ENCODE data around the gene PPM1L.

- no peak for TF ChIP-seq POLR2AphosphoS5 (IDR thresholded peaks at IDR 0.05; ENCODE audit: insufficient read depth in 1 of 2, low read depth in 1 of 2)
- TF ChIP-seq, protein P1, sequence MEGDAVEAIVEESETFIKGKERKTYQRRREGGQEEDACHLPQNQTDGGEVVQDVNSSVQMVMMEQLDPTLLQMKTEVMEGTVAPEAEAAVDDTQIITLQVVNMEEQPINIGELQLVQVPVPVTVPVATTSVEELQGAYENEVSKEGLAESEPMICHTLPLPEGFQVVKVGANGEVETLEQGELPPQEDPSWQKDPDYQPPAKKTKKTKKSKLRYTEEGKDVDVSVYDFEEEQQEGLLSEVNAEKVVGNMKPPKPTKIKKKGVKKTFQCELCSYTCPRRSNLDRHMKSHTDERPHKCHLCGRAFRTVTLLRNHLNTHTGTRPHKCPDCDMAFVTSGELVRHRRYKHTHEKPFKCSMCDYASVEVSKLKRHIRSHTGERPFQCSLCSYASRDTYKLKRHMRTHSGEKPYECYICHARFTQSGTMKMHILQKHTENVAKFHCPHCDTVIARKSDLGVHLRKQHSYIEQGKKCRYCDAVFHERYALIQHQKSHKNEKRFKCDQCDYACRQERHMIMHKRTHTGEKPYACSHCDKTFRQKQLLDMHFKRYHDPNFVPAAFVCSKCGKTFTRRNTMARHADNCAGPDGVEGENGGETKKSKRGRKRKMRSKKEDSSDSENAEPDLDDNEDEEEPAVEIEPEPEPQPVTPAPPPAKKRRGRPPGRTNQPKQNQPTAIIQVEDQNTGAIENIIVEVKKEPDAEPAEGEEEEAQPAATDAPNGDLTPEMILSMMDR (IDR thresholded peaks at IDR 0.05), result no peak
Measured at GRCh38 chr3:161100994-161101393, 345.0 kb downstream of the PPM1L start.

Measured in vagina (tissue), 2 donors.